ENCODE data around the gene PTPRG. TPM values are rescaled to one million over a fixed set of nuclear protein-coding genes. Genes with fewer than 3 reads are reported as not detected.

PTPRG gene
- total RNA-seq, 4 donors from 2014 or later, result 33.5 to 56.6 (median 46.9) TPM

DNA sequence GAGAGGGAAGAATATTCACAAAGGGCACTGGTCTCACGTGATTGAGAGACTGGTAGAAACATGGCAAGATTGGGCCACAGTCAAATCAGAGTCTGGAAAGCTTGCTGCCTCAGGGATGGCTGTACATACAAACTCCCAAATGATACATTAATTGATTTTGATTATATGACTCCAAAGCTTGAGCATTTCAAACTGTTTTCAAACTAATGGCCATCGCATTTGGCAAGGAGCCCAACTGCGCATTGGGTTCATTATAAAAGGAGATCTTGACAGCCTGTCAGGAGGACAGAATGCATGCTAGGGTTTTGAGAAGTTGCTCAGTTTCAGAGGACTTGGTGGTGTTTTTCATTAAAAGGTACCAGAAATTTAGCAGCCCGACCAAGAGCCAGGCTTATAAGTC lies 117.7 kb downstream of the PTPRG start:
- no peaks in the 10 kb centered on the region for H3K4me1 ChIP-seq
- no peaks in the 10 kb centered on the region for H3K9me3 ChIP-seq
- no peak for TF ChIP-seq POLR2A (IDR thresholded peaks at IDR 0.05)
- TF ChIP-seq, protein P1, sequence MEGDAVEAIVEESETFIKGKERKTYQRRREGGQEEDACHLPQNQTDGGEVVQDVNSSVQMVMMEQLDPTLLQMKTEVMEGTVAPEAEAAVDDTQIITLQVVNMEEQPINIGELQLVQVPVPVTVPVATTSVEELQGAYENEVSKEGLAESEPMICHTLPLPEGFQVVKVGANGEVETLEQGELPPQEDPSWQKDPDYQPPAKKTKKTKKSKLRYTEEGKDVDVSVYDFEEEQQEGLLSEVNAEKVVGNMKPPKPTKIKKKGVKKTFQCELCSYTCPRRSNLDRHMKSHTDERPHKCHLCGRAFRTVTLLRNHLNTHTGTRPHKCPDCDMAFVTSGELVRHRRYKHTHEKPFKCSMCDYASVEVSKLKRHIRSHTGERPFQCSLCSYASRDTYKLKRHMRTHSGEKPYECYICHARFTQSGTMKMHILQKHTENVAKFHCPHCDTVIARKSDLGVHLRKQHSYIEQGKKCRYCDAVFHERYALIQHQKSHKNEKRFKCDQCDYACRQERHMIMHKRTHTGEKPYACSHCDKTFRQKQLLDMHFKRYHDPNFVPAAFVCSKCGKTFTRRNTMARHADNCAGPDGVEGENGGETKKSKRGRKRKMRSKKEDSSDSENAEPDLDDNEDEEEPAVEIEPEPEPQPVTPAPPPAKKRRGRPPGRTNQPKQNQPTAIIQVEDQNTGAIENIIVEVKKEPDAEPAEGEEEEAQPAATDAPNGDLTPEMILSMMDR (IDR thresholded peaks at IDR 0.05), result no peak
- no peaks in the 10 kb centered on the region for H3K27me3 ChIP-seq
- no peak overlapping the region for H3K4me3 ChIP-seq
- DNase-seq, result no peak
- H3K36me3 ChIP-seq, result no peaks in the 10 kb centered on the region
- H3K27ac ChIP-seq, result no peak overlapping the region

DNA sequence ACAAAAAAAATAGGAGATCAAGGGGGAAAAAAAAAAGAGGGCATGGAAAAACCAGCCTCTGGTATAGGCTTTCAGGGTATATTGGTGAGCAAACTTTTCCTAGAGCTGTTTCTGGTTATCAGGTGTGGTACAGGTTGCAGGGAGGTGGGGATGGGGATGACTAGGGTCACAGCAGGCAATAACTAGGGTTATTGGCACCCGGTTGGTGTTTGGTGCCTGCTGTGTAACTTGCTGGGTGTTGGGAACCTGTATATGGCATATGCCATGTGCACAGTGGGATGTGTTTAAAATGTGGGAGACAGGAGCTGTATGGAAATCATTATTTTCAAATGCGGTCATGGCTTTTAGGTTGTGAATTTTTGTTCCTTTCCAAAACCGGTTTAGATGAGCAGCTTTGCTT lies 119.2 kb downstream of the PTPRG start:
- H3K4me1 ChIP-seq, result peaks cover 0 to 5% (median 2%) of the 10 kb centered on the region in 4 donors
- H3K4me3 ChIP-seq, result no peak overlapping the region
- H3K36me3 ChIP-seq, result no peaks in the 10 kb centered on the region
- no peaks in the 10 kb centered on the region for H3K27me3 ChIP-seq
- no peak for DNase-seq
- TF ChIP-seq POLR2A (IDR thresholded peaks at IDR 0.05), result no peak
- TF ChIP-seq, protein P1 (IDR thresholded peaks at IDR 0.05), result no peak
- H3K9me3 ChIP-seq, result no peaks in the 10 kb centered on the region
- H3K27ac ChIP-seq, result no peak overlapping the region

DNA sequence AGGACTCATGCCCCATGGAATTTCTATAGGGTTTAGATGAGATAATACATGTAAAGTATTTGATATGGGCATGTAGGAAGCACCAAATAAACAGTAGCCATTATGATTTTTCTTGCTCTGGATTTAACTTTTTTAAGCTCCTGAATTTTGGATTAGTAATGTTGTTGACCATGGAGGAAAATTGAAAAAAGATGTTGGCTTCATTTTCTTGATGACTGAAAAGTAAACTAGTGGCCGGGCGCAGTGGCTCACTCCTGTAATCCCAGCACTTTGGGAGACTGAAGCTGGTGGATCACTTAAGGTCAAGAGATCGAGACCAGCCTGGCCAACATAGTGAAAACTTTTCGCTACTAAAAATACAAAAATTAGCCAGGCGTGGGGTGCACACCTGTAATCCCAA lies 120.3 kb downstream of the PTPRG start:
- H3K27ac ChIP-seq, result no peak overlapping the region
- H3K36me3 ChIP-seq, result no peaks in the 10 kb centered on the region
- no peak overlapping the region for H3K4me3 ChIP-seq
- TF ChIP-seq, protein P1 (IDR thresholded peaks at IDR 0.05), result no peak
- TF ChIP-seq POLR2A (IDR thresholded peaks at IDR 0.05), result no peak
- H3K4me1 ChIP-seq, result peaks cover 0 to 12% (median 3%) of the 10 kb centered on the region in 4 donors
- H3K27me3 ChIP-seq, result no peaks in the 10 kb centered on the region
- no peak for DNase-seq
- H3K9me3 ChIP-seq, result no peaks in the 10 kb centered on the region

DNA sequence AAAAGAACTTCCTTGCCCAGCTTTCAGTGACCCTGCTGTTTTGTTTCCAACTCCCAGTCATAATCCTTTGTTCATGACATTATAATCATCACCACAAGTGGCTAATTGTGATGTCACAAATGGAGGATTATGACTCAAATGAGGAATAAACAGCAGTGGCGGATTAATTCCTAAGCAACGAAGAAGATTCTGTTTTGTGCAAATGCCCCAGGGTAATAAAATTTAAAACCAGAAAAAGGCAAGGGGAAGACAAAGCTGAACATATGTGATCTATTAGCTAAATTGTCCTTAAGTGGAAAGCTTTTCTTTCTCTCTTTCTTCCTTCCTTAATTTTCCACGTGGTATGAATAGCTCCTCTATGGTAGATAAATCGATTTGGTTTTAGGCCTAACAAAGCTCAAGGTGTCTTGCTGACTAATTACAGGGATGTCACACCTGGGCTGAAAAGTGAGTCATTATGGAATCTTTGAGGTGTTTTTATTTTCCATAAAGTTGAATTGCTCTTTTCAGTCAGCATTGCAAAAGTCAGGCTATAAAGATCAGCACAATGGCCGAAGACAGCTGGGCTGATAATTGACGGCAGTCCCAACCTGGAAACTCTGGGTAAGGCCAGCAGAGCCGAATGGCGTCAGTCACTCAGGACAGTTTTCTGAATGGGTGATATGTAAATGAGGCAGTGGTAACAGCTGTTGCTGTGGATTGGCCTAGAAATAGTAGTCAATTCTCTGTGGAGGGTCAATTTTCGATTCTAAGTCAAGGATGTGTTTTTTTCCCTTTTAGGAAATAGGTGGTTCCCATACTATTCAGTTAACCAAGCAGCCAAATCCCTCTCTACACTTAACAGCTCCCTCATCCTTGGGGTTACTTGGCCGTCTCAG lies 121.5 kb downstream of the PTPRG start:
- peaks cover 0 to 13% (median 3%) of the 10 kb centered on the region in 4 donors for H3K4me1 ChIP-seq
- peak overlapping the region in 2 of 4 donors; percentile 43 to 44 for H3K27ac ChIP-seq
- DNase-seq, result no peak
- H3K4me3 ChIP-seq, result no peak overlapping the region
- H3K27me3 ChIP-seq, result no peaks in the 10 kb centered on the region
- H3K9me3 ChIP-seq, result no peaks in the 10 kb centered on the region
- no peak for TF ChIP-seq POLR2A (IDR thresholded peaks at IDR 0.05)
- TF ChIP-seq, protein P1 (IDR thresholded peaks at IDR 0.05), result no peak
- H3K36me3 ChIP-seq, result no peaks in the 10 kb centered on the region

DNA sequence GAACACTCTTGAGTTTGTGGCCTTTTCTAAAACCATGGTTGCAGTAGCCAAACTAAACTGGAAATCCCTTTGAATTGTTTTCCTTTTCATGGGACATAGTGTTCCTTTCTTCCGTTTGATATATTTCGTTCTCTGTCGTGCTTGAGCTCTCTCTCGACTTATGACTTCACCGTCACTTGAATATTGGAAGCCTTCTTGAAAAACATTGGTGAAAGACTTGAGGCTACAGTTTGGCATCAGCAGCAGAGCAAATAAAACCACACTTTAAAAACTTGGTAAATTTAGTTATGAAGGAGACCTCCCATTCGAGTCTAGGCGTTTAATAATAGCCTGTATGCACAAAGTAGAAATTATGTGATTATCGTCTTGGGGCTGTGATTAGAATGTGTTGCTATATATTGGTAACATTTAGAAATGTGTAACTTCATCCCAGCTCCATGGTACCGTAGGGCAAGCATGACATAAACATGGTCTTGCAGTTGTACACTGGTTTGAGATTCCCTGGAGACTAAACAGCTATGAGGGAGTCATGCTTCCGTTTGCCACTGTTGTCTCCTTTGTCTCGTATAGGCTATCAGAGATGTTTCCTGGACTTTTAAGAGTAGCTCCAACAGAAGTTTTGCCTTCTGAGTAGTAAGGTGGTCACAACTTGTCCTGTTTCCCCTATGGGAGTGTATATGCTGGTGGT lies 122.3 kb downstream of the PTPRG start:
- no peak overlapping the region for H3K4me3 ChIP-seq
- no peaks in the 10 kb centered on the region for H3K27me3 ChIP-seq
- DNase-seq, result no peak
- H3K27ac ChIP-seq, result peak overlapping the region in 1 of 4 donors; percentile 32
- no peaks in the 10 kb centered on the region for H3K9me3 ChIP-seq
- no peak for TF ChIP-seq POLR2A (IDR thresholded peaks at IDR 0.05)
- TF ChIP-seq, protein P1 (IDR thresholded peaks at IDR 0.05), result no peak
- H3K36me3 ChIP-seq, result no peaks in the 10 kb centered on the region
- H3K4me1 ChIP-seq, result peaks cover 0 to 13% (median 3%) of the 10 kb centered on the region in 4 donors
